MM.1S (cell line): ENCODE results near the gene FUT4.

Experiments used
- DNase-seq: peaks from one replicate; pipeline ENCODE4 v3.0.0-alpha.2; 2015
- H2AFZ ChIP-seq: fragments of 300-600 bp; sonication (generic); 2 replicates; pipeline ENCODE4 v1.6.0; 2016; ENCODE audit warnings: antibody characterized with exemption, low read length
- H3F3A ChIP-seq: fragments of 300-600 bp; sonication (generic); 2 replicates; pipeline ENCODE4 v1.6.1; 2016; ENCODE audit warnings: mild to moderate bottlenecking, antibody characterized with exemption, low read length, moderate library complexity, mixed read lengths; ENCODE audit not compliant: insufficient read depth
- H3K27ac ChIP-seq: fragments of 300-600 bp; sonication (generic); 2 replicates; pipeline ENCODE4 v1.5.1; 2016; ENCODE audit warnings: mild to moderate bottlenecking, low read length
- H3K27me3 ChIP-seq: fragments of 300-600 bp; sonication (generic); replicated peaks from 2 replicates; pipeline ENCODE4 v1.6.0; 2016; ENCODE audit warnings: low read length; ENCODE audit not compliant: insufficient read depth
- H3K36me3 ChIP-seq: fragments of 300-600 bp; sonication (generic); replicated peaks from 2 replicates; pipeline ENCODE4 v1.6.1; 2016; ENCODE audit warnings: mild to moderate bottlenecking, low read length, mixed read lengths; ENCODE audit not compliant: insufficient read depth
- H3K4me1 ChIP-seq: fragments of 300-600 bp; sonication (generic); 2 replicates; pipeline ENCODE4 v1.6.1; 2016; ENCODE audit warnings: low read length, mixed read lengths
- H3K4me2 ChIP-seq: fragments of 300-600 bp; sonication (generic); 2 replicates; pipeline ENCODE4 v1.6.0; 2016; ENCODE audit warnings: low read depth, low read length
- H3K4me3 ChIP-seq: fragments of 300-600 bp; sonication (generic); 2 replicates; pipeline ENCODE4 v1.5.1; 2016; ENCODE audit warnings: low read length, mixed read lengths
- H3K79me2 ChIP-seq: fragments of 300-600 bp; sonication (generic); 2 replicates; pipeline ENCODE4 v1.6.1; 2016; ENCODE audit warnings: mixed run types, low read length, mixed read lengths
- H3K9ac ChIP-seq: fragments of 300-600 bp; sonication (generic); 2 replicates; pipeline ENCODE4 v1.6.1; 2016; ENCODE audit warnings: low read length, mixed read lengths
- H3K9me2 ChIP-seq: fragments of 300-600 bp; sonication (generic); replicated peaks from 2 replicates; pipeline ENCODE4 v1.6.1; 2016; ENCODE audit warnings: mild to moderate bottlenecking, low read length, mixed read lengths; ENCODE audit not compliant: insufficient read depth
- H3K9me3 ChIP-seq: fragments of 300-600 bp; sonication (generic); replicated peaks from 2 replicates; pipeline ENCODE4 v1.6.1; 2016; ENCODE audit warnings: mild to moderate bottlenecking, low read length, mixed read lengths; ENCODE audit not compliant: insufficient read depth
- H4K20me1 ChIP-seq: fragments of 300-600 bp; sonication (generic); 2 replicates; pipeline ENCODE4 v1.6.1; 2016; ENCODE audit warnings: mild to moderate bottlenecking, low read length, moderate library complexity, mixed read lengths; ENCODE audit not compliant: insufficient read depth
- EZH2 ChIP-seq: fragments of 300-600 bp; sonication (generic); optimal IDR thresholded peaks from 2 replicates; pipeline ENCODE3; 2017; ENCODE audit warnings: low read depth, mild to moderate bottlenecking, antibody characterized with exemption, low read length, mixed read lengths
- EZH2phosphoT487 ChIP-seq: fragments of 300-600 bp; sonication (generic); IDR thresholded peaks from 2 replicates; pipeline ENCODE4 v1.6.1; 2018; ENCODE audit warnings: antibody characterized with exemption, low read length
- TF ChIP-seq, protein P1 (sequence below): fragments of 300-600 bp; sonication (generic); IDR thresholded peaks from 2 replicates; pipeline ENCODE4 v1.5.1; 2016; ENCODE audit warnings: antibody characterized with exemption, low read length, mixed read lengths

The FUT4 gene

DNA sequence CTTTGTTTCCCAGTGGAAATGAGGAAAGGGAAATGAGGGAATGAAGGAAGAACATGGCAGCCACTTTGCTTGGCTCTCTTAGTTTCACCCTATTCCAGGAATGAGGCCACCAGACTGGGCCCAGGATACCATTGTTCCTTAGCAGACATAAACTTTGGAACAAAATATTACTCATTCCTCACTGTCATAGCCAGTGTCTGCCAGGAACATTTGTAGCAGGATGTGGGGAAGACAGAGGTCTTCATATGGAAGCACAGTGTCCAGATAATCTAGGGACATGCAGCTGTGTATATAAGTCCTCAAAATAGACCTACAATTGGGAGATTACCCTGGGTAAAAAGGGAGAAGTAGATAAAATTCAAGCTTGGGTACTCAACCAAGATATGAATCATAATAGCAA is 15.2 kb upstream of the FUT4 start:
- Histone ChIP-seq H3K36me3 (no peaks in the 10 kb centered on the region), H2AFZ (no peak overlapping the region), H3K9me3 (no peaks in the 10 kb centered on the region), H3K79me2 (no peaks in the 10 kb centered on the region), H3K4me1 (peaks cover 13% of the 10 kb centered on the region), H3K27ac (no peak overlapping the region), H3K9ac (no peak overlapping the region), H3K4me2 (no peak overlapping the region), H4K20me1 (no peaks in the 10 kb centered on the region), H3F3A (peaks cover 7% of the 10 kb centered on the region; the same call in 1 of the 2 replicates), H3K4me3 (no peak overlapping the region), H3K27me3 (no peaks in the 10 kb centered on the region), H3K9me2 (no peaks in the 10 kb centered on the region)
- no peak for DNase-seq
- TF ChIP-seq EZH2, result no peak
- TF ChIP-seq, protein P1, sequence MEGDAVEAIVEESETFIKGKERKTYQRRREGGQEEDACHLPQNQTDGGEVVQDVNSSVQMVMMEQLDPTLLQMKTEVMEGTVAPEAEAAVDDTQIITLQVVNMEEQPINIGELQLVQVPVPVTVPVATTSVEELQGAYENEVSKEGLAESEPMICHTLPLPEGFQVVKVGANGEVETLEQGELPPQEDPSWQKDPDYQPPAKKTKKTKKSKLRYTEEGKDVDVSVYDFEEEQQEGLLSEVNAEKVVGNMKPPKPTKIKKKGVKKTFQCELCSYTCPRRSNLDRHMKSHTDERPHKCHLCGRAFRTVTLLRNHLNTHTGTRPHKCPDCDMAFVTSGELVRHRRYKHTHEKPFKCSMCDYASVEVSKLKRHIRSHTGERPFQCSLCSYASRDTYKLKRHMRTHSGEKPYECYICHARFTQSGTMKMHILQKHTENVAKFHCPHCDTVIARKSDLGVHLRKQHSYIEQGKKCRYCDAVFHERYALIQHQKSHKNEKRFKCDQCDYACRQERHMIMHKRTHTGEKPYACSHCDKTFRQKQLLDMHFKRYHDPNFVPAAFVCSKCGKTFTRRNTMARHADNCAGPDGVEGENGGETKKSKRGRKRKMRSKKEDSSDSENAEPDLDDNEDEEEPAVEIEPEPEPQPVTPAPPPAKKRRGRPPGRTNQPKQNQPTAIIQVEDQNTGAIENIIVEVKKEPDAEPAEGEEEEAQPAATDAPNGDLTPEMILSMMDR, result no peak
- TF ChIP-seq EZH2phosphoT487, result no peak

DNA sequence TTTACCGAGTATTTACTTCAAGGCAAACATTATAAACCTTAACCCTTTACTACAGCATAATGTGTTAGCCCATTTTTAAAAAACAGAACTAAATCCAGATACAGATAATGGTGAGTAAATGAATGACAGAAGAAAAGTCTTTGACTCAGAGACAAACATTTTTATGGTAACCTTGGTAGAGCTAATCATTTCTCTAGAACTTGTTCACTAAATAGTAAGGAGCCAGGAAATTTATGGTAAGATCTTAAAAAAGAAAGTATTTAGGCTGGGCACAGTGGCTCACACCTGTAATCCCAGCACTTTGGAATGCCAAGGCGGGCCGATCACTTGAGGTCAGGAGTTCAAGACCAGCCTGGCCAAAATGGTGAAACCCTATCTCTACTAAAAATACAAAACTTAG is 11.5 kb upstream of the FUT4 start:
- Histone ChIP-seq H3K4me1 (no peaks in the 10 kb centered on the region), H3K79me2 (no peaks in the 10 kb centered on the region), H3F3A (no peaks in the 10 kb centered on the region), H3K9me3 (no peaks in the 10 kb centered on the region), H3K9me2 (no peaks in the 10 kb centered on the region), H3K27me3 (no peaks in the 10 kb centered on the region), H2AFZ (no peak overlapping the region), H3K4me3 (no peak overlapping the region), H4K20me1 (no peaks in the 10 kb centered on the region), H3K36me3 (no peaks in the 10 kb centered on the region), H3K9ac (no peak overlapping the region), H3K4me2 (no peak overlapping the region), H3K27ac (no peak overlapping the region)
- TF ChIP-seq, protein P1, result no peak
- TF ChIP-seq EZH2 (no peak), EZH2phosphoT487 (no peak)
- no peak for DNase-seq

DNA sequence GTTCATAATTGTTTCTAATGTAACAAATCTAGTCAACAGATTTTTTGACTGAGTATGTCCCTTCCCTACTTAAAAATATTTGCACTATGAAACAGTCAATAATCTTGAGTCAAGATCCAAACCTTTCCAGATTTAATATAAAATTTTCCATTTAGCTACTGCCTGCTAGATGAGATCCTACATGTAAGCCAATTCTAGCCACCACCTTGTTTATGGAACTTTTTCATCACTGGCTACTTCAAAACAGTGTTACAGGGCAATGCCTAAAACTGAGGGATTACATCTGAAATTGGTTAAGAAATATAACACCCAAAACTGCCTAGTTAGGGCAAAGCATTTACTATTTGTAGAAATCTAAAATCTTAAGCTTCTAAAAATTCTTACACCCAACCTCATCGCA is 10.5 kb upstream of the FUT4 start:
- TF ChIP-seq, protein P1, result no peak
- no peak for TF ChIP-seq EZH2phosphoT487
- no peak for TF ChIP-seq EZH2
- Histone ChIP-seq H3K27me3 (no peaks in the 10 kb centered on the region), H3F3A (no peaks in the 10 kb centered on the region), H3K4me1 (no peaks in the 10 kb centered on the region), H3K4me2 (no peak overlapping the region), H3K9ac (no peak overlapping the region), H3K9me2 (no peaks in the 10 kb centered on the region), H2AFZ (no peak overlapping the region), H3K4me3 (no peak overlapping the region), H3K36me3 (no peaks in the 10 kb centered on the region), H3K79me2 (no peaks in the 10 kb centered on the region), H3K27ac (no peak overlapping the region), H4K20me1 (no peaks in the 10 kb centered on the region), H3K9me3 (no peaks in the 10 kb centered on the region)
- DNase-seq, result no peak
